HL-60 (cell line): ENCODE measurements around the gene MAGEA11.
"Not testable (repeated sequence)": the region's sequence is repeated elsewhere in the genome, so short reads cannot be mapped to it uniquely, and the experiment has no call there.

Experiments used
- DNase-seq, 2 experiments: peaks; one replicate each; pipeline ENCODE4 v3.0.0-alpha.2; 2010 to 2020; ENCODE audit warnings: low read depth in 1 of 2, low spot score in 1 of 2
- H3K27ac ChIP-seq: fragments of 250-450 bp; sonication (Bioruptor Pico); replicated peaks from 2 replicates; pipeline ENCODE4 v1.5.1; 2020; ENCODE audit warnings: mild to moderate bottlenecking, moderate library complexity
- H3K27me3 ChIP-seq: fragments of 250-450 bp; sonication (Bioruptor Pico); 2 replicates; pipeline ENCODE4 v1.5.1; 2021; ENCODE audit warnings: mild to moderate bottlenecking, moderate library complexity; ENCODE audit not compliant: insufficient read depth, poor library complexity, severe bottlenecking
- H3K4me3 ChIP-seq: replicated peaks from 2 replicates; pipeline ENCODE4 v1.5.1; 2011; ENCODE audit warnings: mild to moderate bottlenecking, control low read depth, low read length; ENCODE audit not compliant: insufficient read depth
- GABPA ChIP-seq: IDR thresholded peaks from 2 replicates; pipeline ENCODE4 v1.6.1; 2012; ENCODE audit warnings: low read depth
- POLR2AphosphoS5 ChIP-seq: IDR thresholded peaks from 2 replicates; pipeline ENCODE4 v1.6.1; 2012; ENCODE audit warnings: low read depth
- SPI1 ChIP-seq: IDR thresholded peaks from 2 replicates; pipeline ENCODE4 v1.6.1; 2012; ENCODE audit warnings: low read depth, mild to moderate bottlenecking, borderline replicate concordance
- TF ChIP-seq, protein P1 (sequence below): IDR thresholded peaks from one replicate; pipeline ENCODE4 v1.5.1; 2011; ENCODE audit warnings: low read length, control low read depth, inconsistent platforms; ENCODE audit not compliant: insufficient read depth
- TF ChIP-seq, protein P2 (sequence below): IDR thresholded peaks from 2 replicates; pipeline ENCODE4 v1.6.1; 2012; ENCODE audit warnings: low read depth; ENCODE audit not compliant: insufficient replicate concordance

MAGEA11 gene

DNA sequence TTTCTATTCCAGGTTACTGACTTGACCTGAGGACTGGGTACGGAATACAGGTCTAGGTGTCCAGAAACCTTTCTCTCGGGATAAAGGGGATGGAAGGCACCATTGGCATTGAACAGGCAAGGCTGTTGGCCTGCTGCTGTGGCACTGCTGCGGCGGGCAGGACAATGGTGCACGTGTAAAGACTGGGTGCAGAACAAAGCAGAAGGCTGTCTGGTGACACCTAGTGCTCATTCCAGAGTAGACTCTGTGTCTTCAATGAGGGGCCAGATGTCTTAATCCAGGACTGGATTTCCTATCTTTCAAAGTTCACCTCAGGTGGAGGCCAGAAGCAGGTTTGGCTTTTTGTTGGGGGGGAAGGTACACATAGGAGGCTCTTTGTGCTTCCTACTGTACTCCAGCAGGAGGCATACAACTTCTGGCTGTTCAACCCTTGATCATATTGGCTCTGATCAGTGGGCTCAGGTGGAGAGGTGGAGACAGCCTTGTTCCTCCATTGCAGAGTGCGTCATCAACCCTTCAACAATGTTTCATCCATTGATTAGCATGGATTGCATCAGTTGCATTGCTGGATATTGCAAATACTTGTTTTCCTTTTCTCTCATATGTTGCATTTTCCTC, 34.6 kb downstream of the MAGEA11 start:
- not testable (repeated sequence) for H3K27me3 ChIP-seq, H3K27ac ChIP-seq, H3K4me3 ChIP-seq, DNase-seq

DNA sequence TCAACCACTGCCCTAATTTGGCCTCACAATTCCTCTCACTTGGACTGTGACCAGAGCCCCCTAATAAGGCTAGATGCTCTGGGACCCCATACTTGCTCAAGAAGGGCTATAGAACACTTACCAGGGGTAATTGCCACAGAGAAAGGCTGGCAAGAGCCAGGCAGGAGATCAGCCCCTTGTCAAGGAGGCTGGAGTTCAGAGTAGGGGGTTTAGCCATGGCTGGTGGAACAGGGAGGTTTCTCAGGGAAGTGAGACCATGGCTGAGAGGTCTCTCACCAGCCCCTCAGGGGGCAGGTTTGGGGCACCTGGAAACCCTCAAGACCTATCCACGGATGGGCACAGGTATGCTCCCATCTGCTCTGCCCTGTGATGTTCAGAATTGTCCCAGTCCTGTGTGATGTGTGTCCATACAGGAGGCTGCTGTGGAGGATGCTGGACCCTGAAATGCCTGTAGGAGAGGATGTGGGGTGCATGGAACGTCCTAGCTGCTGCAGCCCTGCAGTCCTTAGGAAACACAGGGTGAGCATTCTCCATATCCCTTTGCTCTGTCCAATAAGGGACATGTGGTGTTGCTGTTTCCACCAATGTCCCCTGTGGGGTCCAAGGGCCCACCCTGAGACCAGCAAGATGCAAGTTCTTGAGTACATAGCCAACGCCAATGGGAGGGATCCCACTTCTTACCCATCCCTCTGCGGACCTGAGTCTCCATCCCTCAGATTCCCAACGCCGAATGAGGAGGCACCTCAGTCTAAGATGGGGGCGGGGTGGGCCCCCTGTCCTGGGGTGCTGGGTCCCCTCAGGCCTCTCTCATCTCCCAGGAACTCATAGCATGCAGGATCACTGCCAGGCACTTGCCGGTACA, 45.6 kb downstream of the MAGEA11 start:
- no peak overlapping the region for H3K27ac ChIP-seq
- no peak for DNase-seq
- H3K27me3 ChIP-seq = no peaks in the 10 kb centered on the region
- TF ChIP-seq, protein P1, sequence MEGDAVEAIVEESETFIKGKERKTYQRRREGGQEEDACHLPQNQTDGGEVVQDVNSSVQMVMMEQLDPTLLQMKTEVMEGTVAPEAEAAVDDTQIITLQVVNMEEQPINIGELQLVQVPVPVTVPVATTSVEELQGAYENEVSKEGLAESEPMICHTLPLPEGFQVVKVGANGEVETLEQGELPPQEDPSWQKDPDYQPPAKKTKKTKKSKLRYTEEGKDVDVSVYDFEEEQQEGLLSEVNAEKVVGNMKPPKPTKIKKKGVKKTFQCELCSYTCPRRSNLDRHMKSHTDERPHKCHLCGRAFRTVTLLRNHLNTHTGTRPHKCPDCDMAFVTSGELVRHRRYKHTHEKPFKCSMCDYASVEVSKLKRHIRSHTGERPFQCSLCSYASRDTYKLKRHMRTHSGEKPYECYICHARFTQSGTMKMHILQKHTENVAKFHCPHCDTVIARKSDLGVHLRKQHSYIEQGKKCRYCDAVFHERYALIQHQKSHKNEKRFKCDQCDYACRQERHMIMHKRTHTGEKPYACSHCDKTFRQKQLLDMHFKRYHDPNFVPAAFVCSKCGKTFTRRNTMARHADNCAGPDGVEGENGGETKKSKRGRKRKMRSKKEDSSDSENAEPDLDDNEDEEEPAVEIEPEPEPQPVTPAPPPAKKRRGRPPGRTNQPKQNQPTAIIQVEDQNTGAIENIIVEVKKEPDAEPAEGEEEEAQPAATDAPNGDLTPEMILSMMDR = no peak
- TF ChIP-seq GABPA (no peak), SPI1 (no peak), POLR2AphosphoS5 (no peak)
- TF ChIP-seq, protein P2, sequence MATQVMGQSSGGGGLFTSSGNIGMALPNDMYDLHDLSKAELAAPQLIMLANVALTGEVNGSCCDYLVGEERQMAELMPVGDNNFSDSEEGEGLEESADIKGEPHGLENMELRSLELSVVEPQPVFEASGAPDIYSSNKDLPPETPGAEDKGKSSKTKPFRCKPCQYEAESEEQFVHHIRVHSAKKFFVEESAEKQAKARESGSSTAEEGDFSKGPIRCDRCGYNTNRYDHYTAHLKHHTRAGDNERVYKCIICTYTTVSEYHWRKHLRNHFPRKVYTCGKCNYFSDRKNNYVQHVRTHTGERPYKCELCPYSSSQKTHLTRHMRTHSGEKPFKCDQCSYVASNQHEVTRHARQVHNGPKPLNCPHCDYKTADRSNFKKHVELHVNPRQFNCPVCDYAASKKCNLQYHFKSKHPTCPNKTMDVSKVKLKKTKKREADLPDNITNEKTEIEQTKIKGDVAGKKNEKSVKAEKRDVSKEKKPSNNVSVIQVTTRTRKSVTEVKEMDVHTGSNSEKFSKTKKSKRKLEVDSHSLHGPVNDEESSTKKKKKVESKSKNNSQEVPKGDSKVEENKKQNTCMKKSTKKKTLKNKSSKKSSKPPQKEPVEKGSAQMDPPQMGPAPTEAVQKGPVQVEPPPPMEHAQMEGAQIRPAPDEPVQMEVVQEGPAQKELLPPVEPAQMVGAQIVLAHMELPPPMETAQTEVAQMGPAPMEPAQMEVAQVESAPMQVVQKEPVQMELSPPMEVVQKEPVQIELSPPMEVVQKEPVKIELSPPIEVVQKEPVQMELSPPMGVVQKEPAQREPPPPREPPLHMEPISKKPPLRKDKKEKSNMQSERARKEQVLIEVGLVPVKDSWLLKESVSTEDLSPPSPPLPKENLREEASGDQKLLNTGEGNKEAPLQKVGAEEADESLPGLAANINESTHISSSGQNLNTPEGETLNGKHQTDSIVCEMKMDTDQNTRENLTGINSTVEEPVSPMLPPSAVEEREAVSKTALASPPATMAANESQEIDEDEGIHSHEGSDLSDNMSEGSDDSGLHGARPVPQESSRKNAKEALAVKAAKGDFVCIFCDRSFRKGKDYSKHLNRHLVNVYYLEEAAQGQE = no peak
- no peak overlapping the region for H3K4me3 ChIP-seq

DNA sequence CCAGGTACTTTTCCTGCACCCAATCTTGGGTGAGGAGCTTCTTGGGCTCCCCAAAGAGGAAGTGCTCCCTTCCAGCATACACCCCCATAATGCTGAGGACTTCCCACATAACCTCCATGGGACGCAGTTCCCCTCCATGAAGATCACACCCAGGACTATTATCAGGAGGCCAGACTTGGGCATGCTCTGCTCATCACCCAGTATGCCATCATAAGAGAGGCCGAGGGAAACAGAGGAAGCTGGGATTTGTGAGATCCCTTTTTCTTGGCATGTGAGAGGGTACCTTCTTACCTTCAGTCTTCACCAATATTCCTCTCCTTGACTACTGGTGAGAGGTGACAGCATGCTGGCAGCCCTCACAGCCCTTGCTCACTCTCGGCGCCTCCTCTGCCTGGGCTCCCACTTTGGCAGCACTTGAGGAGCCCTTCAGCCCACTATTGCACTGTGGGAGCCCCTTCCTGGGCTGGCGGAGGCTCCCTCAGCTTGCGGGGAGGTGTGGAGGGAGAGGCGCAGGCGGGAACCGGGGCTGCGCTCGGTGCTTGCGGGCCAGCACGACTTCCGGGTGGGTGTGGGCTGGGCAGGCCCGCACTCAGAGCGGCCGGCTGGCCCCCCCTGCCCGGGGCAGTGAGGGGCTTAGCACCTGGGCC, 46.3 kb downstream of the MAGEA11 start:
- Histone ChIP-seq H3K4me3 (no peak overlapping the region), H3K27me3 (no peaks in the 10 kb centered on the region), H3K27ac (no peak overlapping the region)
- no peak for DNase-seq
- TF ChIP-seq GABPA = no peak
- no peak for TF ChIP-seq SPI1
- TF ChIP-seq, protein P1 = no peak
- TF ChIP-seq, protein P2 = no peak
- no peak for TF ChIP-seq POLR2AphosphoS5

DNA sequence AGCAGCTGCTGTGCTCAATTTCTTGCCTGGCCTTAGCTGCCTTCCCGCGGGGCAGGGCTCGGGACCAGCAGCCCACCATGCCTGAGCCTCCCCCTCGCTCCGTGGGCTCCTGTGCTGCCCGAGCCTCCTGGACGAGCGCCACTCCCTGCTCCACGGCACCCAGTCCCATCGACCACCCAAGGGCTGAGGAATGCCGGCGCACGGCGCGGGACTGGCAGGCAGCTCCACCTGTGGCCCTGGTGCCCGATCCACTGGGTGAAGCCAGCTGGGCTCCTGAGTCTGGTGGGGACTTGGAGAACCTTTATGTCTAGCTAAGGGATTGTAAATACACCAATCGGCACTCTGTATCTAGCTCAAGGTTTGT, 46.8 kb downstream of the MAGEA11 start:
- not testable (repeated sequence) for H3K4me3 ChIP-seq, H3K27ac ChIP-seq, H3K27me3 ChIP-seq, DNase-seq
